ENCODE results near the gene SCAMP5.

SCAMP5 gene

GRCh38 chr15:74960995-74961588 is 34.3 kb upstream of the SCAMP5 start:
- POLR2A ChIA-PET = interaction anchor here (1.5 to 3.9 kb wide), 3 partner anchors 10 to 55 kb away, joined by 3 to 19 read pairs (median 5); partner anchors contain the start of genes FAM219B and SCAMP5
- CTCF ChIA-PET = interaction anchor here (0.9 to 6.1 kb wide), 2 partner anchors 10 to 23 kb away, joined by 3 to 22 read pairs; partner anchors contain the start of gene COX5A
- TF ChIP-seq PKNOX1 (IDR thresholded peaks at IDR 0.05) (no peak), L3MBTL2 (conservative IDR thresholded peaks at IDR 0.05) (no peak), FOXA1 (IDR thresholded peaks at IDR 0.05) (no peak), SUZ12 (IDR thresholded peaks at IDR 0.05) (no peak), ZNF384 (IDR thresholded peaks at IDR 0.05) (no peak), CTBP1 (IDR thresholded peaks at IDR 0.05; ENCODE audit: borderline replicate concordance) (no peak), ARNT (IDR thresholded peaks at IDR 0.05) (no peak), HDGF (IDR thresholded peaks at IDR 0.05; ENCODE audit: borderline replicate concordance) (no peak), BHLHE40 (IDR thresholded peaks at IDR 0.05; ENCODE audit: borderline replicate concordance) (no peak), FOXK2 (IDR thresholded peaks at IDR 0.05) (no peak), TARDBP (IDR thresholded peaks at IDR 0.05) (no peak), LEF1 (IDR thresholded peaks at IDR 0.05; ENCODE audit: borderline replicate concordance) (no peak), SP1 (IDR thresholded peaks at IDR 0.05) (no peak), FOXM1 (IDR thresholded peaks at IDR 0.05; ENCODE audit: borderline replicate concordance) (no peak), NFRKB (IDR thresholded peaks at IDR 0.05) (no peak), ELF4 (IDR thresholded peaks at IDR 0.05) (no peak)
- no peak for DNase-seq (ENCODE audit: extremely low spot score)

DNA sequence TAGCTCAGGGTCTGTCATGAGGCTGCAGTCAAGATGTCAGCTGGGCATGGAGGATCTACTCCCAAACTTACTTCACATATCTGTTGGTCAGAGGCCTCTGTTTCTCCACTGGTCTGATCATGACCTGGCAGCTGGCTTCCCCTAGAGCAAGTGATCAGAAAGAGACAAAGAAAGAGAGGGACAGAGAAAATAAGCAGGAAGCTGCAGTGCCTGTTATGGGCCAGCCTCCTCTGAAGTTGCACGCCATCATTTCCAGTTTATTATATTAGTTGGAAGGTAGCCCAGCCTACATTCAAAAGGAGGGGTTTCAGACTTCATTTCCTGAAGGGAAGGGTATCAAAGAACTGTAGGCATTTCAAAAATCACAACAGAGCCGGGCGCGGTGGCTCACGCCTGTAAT is 33.7 kb upstream of the SCAMP5 start:
- POLR2A ChIA-PET = interaction anchor here (1.1 to 3.9 kb wide), 2 partner anchors 34 to 62 kb away, joined by 7 to 19 read pairs; partner anchors contain the start of genes PPCDC and SCAMP5
- CTCF ChIA-PET = interaction anchor here (6.1 kb wide), 1 partner anchor 11 kb away, joined by 22 read pairs; no protein-coding TSS in a partner anchor
- TF ChIP-seq L3MBTL2 (conservative IDR thresholded peaks at IDR 0.05) (no peak), ELF4 (IDR thresholded peaks at IDR 0.05) (no peak), NFRKB (IDR thresholded peaks at IDR 0.05) (no peak), ARNT (IDR thresholded peaks at IDR 0.05) (no peak), ZNF384 (IDR thresholded peaks at IDR 0.05) (no peak), PKNOX1 (IDR thresholded peaks at IDR 0.05) (no peak), TARDBP (IDR thresholded peaks at IDR 0.05) (no peak), LEF1 (IDR thresholded peaks at IDR 0.05; ENCODE audit: borderline replicate concordance) (no peak), FOXM1 (IDR thresholded peaks at IDR 0.05; ENCODE audit: borderline replicate concordance) (no peak), FOXK2 (IDR thresholded peaks at IDR 0.05) (no peak), HDGF (IDR thresholded peaks at IDR 0.05; ENCODE audit: borderline replicate concordance) (no peak), BHLHE40 (IDR thresholded peaks at IDR 0.05; ENCODE audit: borderline replicate concordance) (no peak), SP1 (IDR thresholded peaks at IDR 0.05) (no peak)
- DNase-seq (ENCODE audit: extremely low spot score) = no peak

DNA sequence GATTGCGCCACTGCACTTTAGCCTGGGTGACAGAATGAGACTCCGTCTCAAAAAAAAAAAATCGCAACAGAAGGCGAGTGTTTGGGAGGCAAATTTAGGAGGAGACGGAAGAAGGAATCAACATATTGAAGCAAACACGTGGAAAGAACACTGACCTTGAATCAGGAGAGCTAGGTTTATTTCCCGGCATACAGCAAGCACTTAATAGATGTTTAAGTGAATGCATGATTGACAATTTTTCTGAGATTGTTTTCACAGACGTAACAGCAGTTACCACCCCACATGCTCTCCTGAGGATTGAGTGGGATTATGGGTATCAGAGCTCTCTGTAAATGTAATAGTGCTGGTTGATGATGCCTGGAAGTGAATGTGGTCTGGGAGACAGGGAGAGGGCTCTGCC is 33.1 kb upstream of the SCAMP5 start:
- no peak for DNase-seq (ENCODE audit: extremely low spot score)
- ChIA-PET CTCF (interaction anchor here (1.0 to 6.1 kb wide), 2 partner anchors 11 to 51 kb away, joined by 3 to 22 read pairs; no protein-coding TSS in a partner anchor), POLR2A (interaction anchor here (1.1 to 3.9 kb wide), 3 partner anchors 24 to 61 kb away, joined by 6 to 19 read pairs (median 7); partner anchors contain the start of genes COX5A, PPCDC and SCAMP5)
- no peak for TF ChIP-seq LEF1 (IDR thresholded peaks at IDR 0.05; ENCODE audit: borderline replicate concordance)

DNA sequence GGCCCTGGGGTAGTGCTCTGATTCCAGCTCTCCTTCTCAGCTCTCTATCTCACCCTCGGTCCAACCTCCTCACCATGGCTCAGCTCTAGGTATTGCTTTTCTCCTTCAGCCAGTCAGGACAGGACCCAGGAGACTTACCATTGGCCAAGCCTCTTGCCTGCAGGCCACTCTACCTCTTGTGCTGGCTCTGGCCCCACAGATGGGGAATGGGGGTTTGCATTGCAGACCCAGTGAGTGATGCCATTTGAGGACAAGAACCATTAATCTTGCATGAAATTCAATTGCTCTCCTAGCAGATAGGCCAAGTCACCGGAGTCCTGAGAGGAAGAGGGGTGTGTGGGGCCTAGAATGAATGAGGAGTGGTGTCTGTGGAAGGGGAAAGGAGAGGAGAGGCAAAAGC is 32.7 kb upstream of the SCAMP5 start:
- ChIA-PET POLR2A (interaction anchor here (1.0 to 2.2 kb wide), 3 partner anchors 16 to 60 kb away, joined by 4 to 7 read pairs (median 6); partner anchors contain the start of genes COX5A and PPCDC), CTCF (interaction anchor here (1.0 to 6.1 kb wide), 2 partner anchors 12 to 50 kb away, joined by 3 to 22 read pairs; no protein-coding TSS in a partner anchor)
- no peak for DNase-seq (ENCODE audit: extremely low spot score)
- TF ChIP-seq SUZ12 (IDR thresholded peaks at IDR 0.05) = no peak
- no peak for TF ChIP-seq LEF1 (IDR thresholded peaks at IDR 0.05; ENCODE audit: borderline replicate concordance)
- TF ChIP-seq ARNT (IDR thresholded peaks at IDR 0.05) = no peak
- TF ChIP-seq L3MBTL2 (conservative IDR thresholded peaks at IDR 0.05) = no peak
- TF ChIP-seq TARDBP (IDR thresholded peaks at IDR 0.05) = no peak
- TF ChIP-seq FOXM1 (IDR thresholded peaks at IDR 0.05; ENCODE audit: borderline replicate concordance) = no peak
- TF ChIP-seq FOXA1 (IDR thresholded peaks at IDR 0.05) = no peak
- no peak for TF ChIP-seq NFRKB (IDR thresholded peaks at IDR 0.05)
- no peak for TF ChIP-seq PKNOX1 (IDR thresholded peaks at IDR 0.05)
- no peak for TF ChIP-seq BHLHE40 (IDR thresholded peaks at IDR 0.05; ENCODE audit: borderline replicate concordance)
- no peak for TF ChIP-seq SP1 (IDR thresholded peaks at IDR 0.05)
- no peak for TF ChIP-seq CTBP1 (IDR thresholded peaks at IDR 0.05; ENCODE audit: borderline replicate concordance)
- no peak for TF ChIP-seq ELF4 (IDR thresholded peaks at IDR 0.05)
- no peak for TF ChIP-seq HDGF (IDR thresholded peaks at IDR 0.05; ENCODE audit: borderline replicate concordance)

GRCh38 chr15:74963213-74963612 is 32.1 kb upstream of the SCAMP5 start:
- CTCF ChIA-PET = interaction anchor here (6.1 kb wide), 1 partner anchor 12 kb away, joined by 22 read pairs; no protein-coding TSS in a partner anchor
- POLR2A ChIA-PET = interaction anchor here (1.0 to 2.2 kb wide), 2 partner anchors 15 to 25 kb away, joined by 4 to 6 read pairs; partner anchors contain the start of gene COX5A
- no peak for TF ChIP-seq L3MBTL2 (conservative IDR thresholded peaks at IDR 0.05)
- no peak for TF ChIP-seq LEF1 (IDR thresholded peaks at IDR 0.05; ENCODE audit: borderline replicate concordance)
- TF ChIP-seq HDGF (IDR thresholded peaks at IDR 0.05; ENCODE audit: borderline replicate concordance) = no peak
- TF ChIP-seq SUZ12 (IDR thresholded peaks at IDR 0.05) = no peak
- no peak for TF ChIP-seq BHLHE40 (IDR thresholded peaks at IDR 0.05; ENCODE audit: borderline replicate concordance)
- TF ChIP-seq ZNF384 (IDR thresholded peaks at IDR 0.05) = no peak
- no peak for TF ChIP-seq FOXK2 (IDR thresholded peaks at IDR 0.05)
- no peak for TF ChIP-seq ELF4 (IDR thresholded peaks at IDR 0.05)
- no peak for TF ChIP-seq PKNOX1 (IDR thresholded peaks at IDR 0.05)
- no peak for TF ChIP-seq SP1 (IDR thresholded peaks at IDR 0.05)
- TF ChIP-seq TARDBP (IDR thresholded peaks at IDR 0.05) = no peak
- no peak for TF ChIP-seq NFRKB (IDR thresholded peaks at IDR 0.05)
- no peak for TF ChIP-seq CTBP1 (IDR thresholded peaks at IDR 0.05; ENCODE audit: borderline replicate concordance)
- no peak for TF ChIP-seq ARNT (IDR thresholded peaks at IDR 0.05)
- TF ChIP-seq FOXM1 (IDR thresholded peaks at IDR 0.05; ENCODE audit: borderline replicate concordance) = no peak
- no peak for TF ChIP-seq FOXA1 (IDR thresholded peaks at IDR 0.05)
- DNase-seq (ENCODE audit: extremely low spot score) = no peak
